Cardiac ventricle fibroblast (primary cell): ENCODE measurements around the gene SULT1C4. TPM values are rescaled to one million over a fixed set of nuclear protein-coding genes. Genes with fewer than 3 reads are reported as not detected.

Experiments
- total RNA-seq: library from RNA; depleted of rRNA; stranded (reverse); fragments of >200 nt; gene quantifications from 2 replicates; pipeline ENCODE4 v1.2.3, GENCODE V29; 2015

Gene SULT1C4
- total RNA-seq, result not detected in 2 replicates

GRCh38 chr2:108377815-108378630 lies at the start of gene SULT1C4:
TSS of gene SULT1C4 (plus strand) at chr2:108377954. CDS start at chr2:108378338, 384 bp downstream.

Other genes starting within 250 kb of the SULT1C4 start
- gene SULT1C3, start 138.0 kb upstream of the SULT1C4 start, total RNA-seq, result not detected in 2 replicates
- not detected in 2 replicates for gene SULT1C2, start 89.1 kb upstream of the SULT1C4 start, total RNA-seq
- 18.3 and 25.1 TPM in 2 replicates for gene GCC2, start 71.3 kb downstream of the SULT1C4 start, total RNA-seq
- gene LIMS1, start 156.5 kb downstream of the SULT1C4 start, total RNA-seq, result 71.3 and 81.6 TPM in 2 replicates